Upper lobe of left lung (tissue), 4 donors: ENCODE data around the gene FGF14.

Experiments
- POLR2AphosphoS5 ChIP-seq, 2 donors: sonication (generic); formaldehyde crosslinking; IDR thresholded peaks; one replicate each; pipeline ENCODE4 v1.5.1; 2017; ENCODE audit warnings: antibody characterized with exemption in 2 of 2
- TF ChIP-seq, protein P1 (sequence below), 6 experiments: fragments of 450-650 bp in 4 of 6; fragments of 200-600 bp in 2 of 6; sonication (generic) in 2 of 6; IDR thresholded peaks; one replicate each; pipeline ENCODE4 v1.5.1; 2016 to 2019; ENCODE audit warnings: antibody characterized with exemption in 6 of 6

DNA sequence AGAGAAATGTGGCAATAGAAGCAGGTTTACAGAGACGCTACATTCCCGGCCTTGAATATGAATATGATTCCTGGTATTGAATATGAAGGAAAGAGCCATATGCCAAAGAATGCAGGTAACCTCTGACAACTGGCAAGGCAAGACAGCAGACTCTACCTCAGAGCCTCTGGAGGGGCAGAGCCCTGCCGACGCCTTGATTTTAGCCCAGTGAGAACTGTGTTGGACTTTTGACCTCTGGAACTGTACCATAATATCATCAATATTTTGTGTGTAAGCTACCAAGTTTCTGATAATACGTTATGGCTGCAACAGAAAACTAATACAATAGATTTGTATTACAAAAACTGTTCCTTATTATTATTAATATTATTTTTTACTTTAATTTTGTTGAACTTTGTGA, 219.7 kb downstream of the FGF14 start:
- TF ChIP-seq, protein P1, sequence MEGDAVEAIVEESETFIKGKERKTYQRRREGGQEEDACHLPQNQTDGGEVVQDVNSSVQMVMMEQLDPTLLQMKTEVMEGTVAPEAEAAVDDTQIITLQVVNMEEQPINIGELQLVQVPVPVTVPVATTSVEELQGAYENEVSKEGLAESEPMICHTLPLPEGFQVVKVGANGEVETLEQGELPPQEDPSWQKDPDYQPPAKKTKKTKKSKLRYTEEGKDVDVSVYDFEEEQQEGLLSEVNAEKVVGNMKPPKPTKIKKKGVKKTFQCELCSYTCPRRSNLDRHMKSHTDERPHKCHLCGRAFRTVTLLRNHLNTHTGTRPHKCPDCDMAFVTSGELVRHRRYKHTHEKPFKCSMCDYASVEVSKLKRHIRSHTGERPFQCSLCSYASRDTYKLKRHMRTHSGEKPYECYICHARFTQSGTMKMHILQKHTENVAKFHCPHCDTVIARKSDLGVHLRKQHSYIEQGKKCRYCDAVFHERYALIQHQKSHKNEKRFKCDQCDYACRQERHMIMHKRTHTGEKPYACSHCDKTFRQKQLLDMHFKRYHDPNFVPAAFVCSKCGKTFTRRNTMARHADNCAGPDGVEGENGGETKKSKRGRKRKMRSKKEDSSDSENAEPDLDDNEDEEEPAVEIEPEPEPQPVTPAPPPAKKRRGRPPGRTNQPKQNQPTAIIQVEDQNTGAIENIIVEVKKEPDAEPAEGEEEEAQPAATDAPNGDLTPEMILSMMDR (IDR thresholded peaks at IDR 0.05): no peak
- no peak for TF ChIP-seq POLR2AphosphoS5 (IDR thresholded peaks at IDR 0.05)
